H1 (cell line): ENCODE data around the gene GALNT15. TPM values are rescaled to one million over a fixed set of nuclear protein-coding genes. Genes with fewer than 3 reads are reported as not detected.

Experiments
- CTCF ChIA-PET: fragments of 300-600 bp; sonication (Branson Sonifier 250); formaldehyde crosslinking; loops from one replicate; lab custom pipeline; 2021; ENCODE audit not compliant: partially characterized antibody; lab: Charles Lee
- POLR2A ChIA-PET: fragments of 300-600 bp; sonication (Branson Sonifier 250); formaldehyde crosslinking; loops from one replicate; lab custom pipeline; 2021; ENCODE audit warnings: inconsistent platforms; ENCODE audit not compliant: partially characterized antibody; lab: Charles Lee
- DNase-seq, 2 experiments: peaks; one replicate each; pipeline versions ENCODE4 v3.0.0 to v3.0.0-alpha.2; 2010 to 2022; ENCODE audit warnings: low spot score in 2 of 2, low read depth in 1 of 2, mixed read lengths in 1 of 2
- FAIRE-seq: peaks from 2 replicates; lab custom pipeline; 2011; peaks lifted over from hg19 to GRCh38; lab: Jason Lieb, UNC
- H2AFZ ChIP-seq: 2 replicates; pipeline ENCODE4 v1.8.1; 2012; ENCODE audit warnings: low read length, inconsistent platforms
- H2AK5ac ChIP-seq: 2 replicates; pipeline ENCODE4 v1.6.1; 2013; ENCODE audit warnings: low read depth, low read length
- H2BK120ac ChIP-seq: replicated peaks from 2 replicates; pipeline ENCODE3; 2013; ENCODE audit warnings: low read depth, low read length, inconsistent platforms
- H2BK12ac ChIP-seq: 2 replicates; pipeline ENCODE4 v1.6.1; 2013; ENCODE audit warnings: low read depth, low read length
- H2BK15ac ChIP-seq: 2 replicates; pipeline ENCODE4 v1.6.1; 2013; ENCODE audit warnings: low read length
- H2BK20ac ChIP-seq: 2 replicates; pipeline ENCODE4 v1.6.1; 2013; ENCODE audit warnings: low read length
- H2BK5ac ChIP-seq: 2 replicates; pipeline ENCODE4 v1.6.1; 2013; ENCODE audit warnings: low read depth, low read length
- H3K14ac ChIP-seq: 2 replicates; pipeline ENCODE4 v1.6.1; 2013; ENCODE audit warnings: inconsistent platforms; ENCODE audit not compliant: insufficient read length
- H3K18ac ChIP-seq: 2 replicates; pipeline ENCODE4 v1.6.1; 2013; ENCODE audit warnings: low read length; ENCODE audit errors: extremely low read depth
- H3K23ac ChIP-seq: 2 replicates; pipeline ENCODE4 v1.6.1; 2013; ENCODE audit warnings: inconsistent platforms; ENCODE audit not compliant: insufficient read length
- H3K23me2 ChIP-seq: 2 replicates; pipeline ENCODE4 v1.6.1; 2013; ENCODE audit warnings: low read depth, low read length
- H3K27ac ChIP-seq: 2 replicates; pipeline ENCODE4 v1.6.1; 2011; ENCODE audit warnings: low read depth, low read length, inconsistent platforms
- H3K27me3 ChIP-seq, 4 experiments: replicated peaks in 1 of 4; 1 replicate in 1 of 4; 2 replicates in 3 of 4; pipeline versions ENCODE4 v1.6.1 to v1.8.1; 2011 to 2013; ENCODE audit warnings: low read length in 3 of 4, mild to moderate bottlenecking in 3 of 4, inconsistent platforms in 2 of 4, mixed read lengths in 2 of 4, moderate library complexity in 1 of 4; ENCODE audit not compliant: control insufficient read depth in 3 of 4, insufficient read depth in 3 of 4; ENCODE audit errors: extremely low read depth in 1 of 4
- H3K36me3 ChIP-seq, 4 experiments: 2 replicates each; pipeline versions ENCODE4 v1.6.1 to v1.8.1; 2011 to 2013; ENCODE audit warnings: mild to moderate bottlenecking in 4 of 4, low read length in 3 of 4, moderate library complexity in 2 of 4, control low read depth in 1 of 4, inconsistent platforms in 1 of 4; ENCODE audit not compliant: insufficient read depth in 4 of 4, control insufficient read depth in 2 of 4
- H3K4ac ChIP-seq: replicated peaks from 2 replicates; pipeline ENCODE3; 2013; ENCODE audit warnings: low read length, low read depth, mixed read lengths, inconsistent platforms; ENCODE audit not compliant: insufficient read length
- H3K4me1 ChIP-seq, 4 experiments: replicated peaks in 1 of 4; 1 replicate in 1 of 4; 2 replicates in 3 of 4; pipeline versions ENCODE4 v1.6.1 to v1.8.1; 2011 to 2013; ENCODE audit warnings: low read length in 3 of 4, inconsistent platforms in 2 of 4, mixed read lengths in 1 of 4; ENCODE audit not compliant: insufficient read depth in 4 of 4, control insufficient read depth in 3 of 4
- H3K4me2 ChIP-seq, 2 experiments: 2 replicates each; pipeline versions ENCODE4 v1.6.1 to v1.8.1; 2011 to 2013; ENCODE audit warnings: low read depth in 2 of 2, low read length in 2 of 2, control low read depth in 1 of 2, inconsistent platforms in 1 of 2, mild to moderate bottlenecking in 1 of 2; ENCODE audit not compliant: insufficient read depth in 1 of 2
- H3K4me3 ChIP-seq, 4 experiments: fragments of 200-600, 300-600 bp in 1 of 4; sonication (generic), shearing (Covaris generic), sonication (Bioruptor Twin) in 1 of 4; 2 replicates each; pipeline versions ENCODE4 v1.5.1 to v1.8.1; 2011 to 2016; ENCODE audit warnings: low read length in 4 of 4, low read depth in 3 of 4, control low read depth in 2 of 4, inconsistent platforms in 2 of 4, mild to moderate bottlenecking in 2 of 4, mixed read lengths in 1 of 4, moderate library complexity in 1 of 4; ENCODE audit not compliant: insufficient read depth in 2 of 4; ENCODE audit errors: extremely low read depth in 1 of 4
- H3K56ac ChIP-seq: replicated peaks from 2 replicates; pipeline ENCODE3; 2013; ENCODE audit warnings: low read depth, mild to moderate bottlenecking, mixed read lengths, low read length, inconsistent platforms; ENCODE audit not compliant: insufficient read length
- H3K79me1 ChIP-seq: 2 replicates; pipeline ENCODE4 v1.6.1; 2013; ENCODE audit warnings: low read depth, low read length, control low read depth
- H3K79me2 ChIP-seq, 2 experiments: 2 replicates each; pipeline versions ENCODE4 v1.6.1 to v1.8.1; 2012 to 2013; ENCODE audit warnings: low read length in 2 of 2, mild to moderate bottlenecking in 2 of 2, inconsistent platforms in 1 of 2; ENCODE audit not compliant: insufficient read depth in 2 of 2, control insufficient read depth in 1 of 2
- H3K9ac ChIP-seq, 4 experiments: replicated peaks in 1 of 4; 1 replicate in 1 of 4; 2 replicates in 3 of 4; pipeline versions ENCODE4 v1.6.1 to v1.8.1; 2011 to 2013; ENCODE audit warnings: low read depth in 3 of 4, low read length in 3 of 4, control low read depth in 2 of 4, mild to moderate bottlenecking in 2 of 4, moderate library complexity in 2 of 4, inconsistent platforms in 1 of 4; ENCODE audit errors: extremely low read depth in 1 of 4
- H3K9me3 ChIP-seq, 2 experiments: 2 replicates each; pipeline versions ENCODE4 v1.6.1 to v1.8.1; 2012 to 2013; ENCODE audit warnings: mild to moderate bottlenecking in 2 of 2, moderate library complexity in 2 of 2, control low read depth in 1 of 2, inconsistent platforms in 1 of 2, low read depth in 1 of 2, low read length in 1 of 2, mixed read lengths in 1 of 2; ENCODE audit not compliant: insufficient read depth in 2 of 2
- H4K20me1 ChIP-seq, 2 experiments: replicated peaks in 1 of 2; 2 replicates each; pipeline versions ENCODE3 to v1.8.1; 2011 to 2013; ENCODE audit warnings: inconsistent platforms in 2 of 2, low read length in 2 of 2, mild to moderate bottlenecking in 1 of 2; ENCODE audit not compliant: insufficient read depth in 2 of 2, control insufficient read depth in 1 of 2
- H4K5ac ChIP-seq: 2 replicates; pipeline ENCODE4 v1.6.1; 2013; ENCODE audit warnings: low read length, low read depth, mixed read lengths, inconsistent platforms; ENCODE audit not compliant: insufficient read length
- H4K8ac ChIP-seq: 2 replicates; pipeline ENCODE4 v1.8.0; 2013; ENCODE audit warnings: mild to moderate bottlenecking, moderate library complexity, low read length, inconsistent platforms; ENCODE audit not compliant: insufficient read depth; ENCODE audit errors: extremely low read depth
- H4K91ac ChIP-seq: replicated peaks from 2 replicates; pipeline ENCODE3; 2013; ENCODE audit warnings: low read length, mixed read lengths, inconsistent platforms; ENCODE audit not compliant: insufficient read length
- TAF7 ChIP-seq: optimal IDR thresholded peaks from 2 replicates; pipeline ENCODE3; 2011; ENCODE audit warnings: low read depth, mild to moderate bottlenecking, inconsistent platforms, low read length, moderate library complexity, borderline replicate concordance
- TCF12 ChIP-seq: IDR thresholded peaks from 2 replicates; pipeline ENCODE4 v1.6.1; 2011; ENCODE audit warnings: low read depth, mild to moderate bottlenecking, low read length
- WGBS, 2 experiments: shearing (Covaris generic) in 1 of 2; methylation state at CpG; one replicate each; pipeline versions ENCODE4 v1.1.6 to v1.1.7; 2013 to 2015; ENCODE audit warnings: low lambda C conversion rate in 2 of 2, mixed read lengths in 2 of 2, inconsistent platforms in 1 of 2, low coverage in 1 of 2, missing lambda C conversion rate in 1 of 2; ENCODE audit not compliant: insufficient replicate concordance in 2 of 2, insufficient coverage in 1 of 2, insufficient read length in 1 of 2; ENCODE audit errors: extremely low coverage in 1 of 2, missing lambda C conversion rate in 1 of 2; 5-methylcytosine and 5-hydroxymethylcytosine counted together
- polyA plus RNA-seq, 7 experiments: library from polyadenylated mRNA; depleted of rRNA in 3 of 7; stranded (reverse) in 5 of 7; unstranded in 2 of 7; fragments of >200 nt in 5 of 7; fragments of 200-250 nt in 2 of 7; gene quantifications; 1 replicate in 5 of 7; 2 replicates in 1 of 7; 4 replicates in 1 of 7; pipeline versions ENCODE4 v1.2.1 to v1.2.3, GENCODE V29; 2011 to 2013; ENCODE audit warnings: missing spikeins in 2 of 7, mixed read lengths in 2 of 7
- total RNA-seq: library from RNA; stranded (reverse); fragmentation: NEBNext Ultra II Directional; extraction: Animal tissue kit (Norgen Biotek cat#: 25700); gene quantifications from 2 replicates; pipeline ENCODE4 v1.2.1, GENCODE V29; 2021

GALNT15 gene
- total and polyA plus RNA-seq, 2 of the 8 experiments (the other 6 are each of a cell fraction or from before 2014, with no cell fraction given), result 0.02 TPM; not detected in 1

GRCh38 chr3:16249886-16250285 lies 75.4 kb downstream of the GALNT15 start:
- H3K4ac ChIP-seq, result no peak overlapping the region
- no peak overlapping the region for H3K27ac ChIP-seq
- 80% methylated on average over 3 of the region's 3 CpGs; no CpG with 5 or more reads in 1 of the 2 experiments for WGBS, 2 experiments
- no peak overlapping the region for H2BK20ac ChIP-seq
- H3K27me3 ChIP-seq, result no peaks in the 10 kb centered on the region
- no peak overlapping the region for H3K9ac ChIP-seq
- no peaks in the 10 kb centered on the region for H4K20me1 ChIP-seq
- no peak overlapping the region for H4K91ac ChIP-seq
- no peak overlapping the region for H3K4me2 ChIP-seq
- no peak overlapping the region for H4K8ac ChIP-seq
- TF ChIP-seq TCF12, result no peak
- TF ChIP-seq TAF7, result no peak
- H3K36me3 ChIP-seq, result no peaks in the 10 kb centered on the region
- H2AFZ ChIP-seq, result no peak overlapping the region
- ChIA-PET CTCF (interaction anchor here (1.1 kb wide), 1 partner anchor 206 kb away, joined by 3 read pairs; no protein-coding TSS in a partner anchor), POLR2A (no interaction called here)
- H3K18ac ChIP-seq, result no peak overlapping the region
- no peak overlapping the region for H2BK120ac ChIP-seq
- no peak overlapping the region for H2BK12ac ChIP-seq
- H3K14ac ChIP-seq, result no peak overlapping the region
- no peak for DNase-seq
- H3K79me2 ChIP-seq, result no peaks in the 10 kb centered on the region
- no peak overlapping the region for H2AK5ac ChIP-seq
- H3K23me2 ChIP-seq, result no peaks in the 10 kb centered on the region
- H4K5ac ChIP-seq, result no peak overlapping the region
- H3K4me3 ChIP-seq, result no peak overlapping the region
- no peaks in the 10 kb centered on the region for H3K9me3 ChIP-seq
- no peak overlapping the region for H3K23ac ChIP-seq
- H3K56ac ChIP-seq, result no peak overlapping the region
- no peak for FAIRE-seq
- H2BK5ac ChIP-seq, result no peak overlapping the region
- H3K79me1 ChIP-seq, result no peaks in the 10 kb centered on the region
- no peak overlapping the region for H2BK15ac ChIP-seq
- H3K4me1 ChIP-seq, result 0 out of 7 replicates have a peak, but pooled peaks cover 0 to 4% (median 0%) of the 10 kb centered on the region in 4 experiments
